Measurements from ENCODE around the gene MAX.
A peak's percentile ranks its signal among the peaks of the same experiment; 100 is the strongest.
"Not testable (repeated sequence)": the region's sequence is repeated elsewhere in the genome, so short reads cannot be mapped to it uniquely, and the experiment has no call there.

MAX gene

GRCh38 chr14:65103150-65103760, 938 bp upstream of the MAX start:
- DNase-seq = peak; percentile 59

- no peak for DNase-seq
Observed at GRCh38 chr14:65101631-65102440, 481 bp downstream of the MAX start.

- no peak for DNase-seq
Observed at GRCh38 chr14:65100922-65101541, 1.3 kb downstream of the MAX start.

- DNase-seq = no peak
Observed at GRCh38 chr14:65098586-65098985, 3.7 kb downstream of the MAX start.

DNA sequence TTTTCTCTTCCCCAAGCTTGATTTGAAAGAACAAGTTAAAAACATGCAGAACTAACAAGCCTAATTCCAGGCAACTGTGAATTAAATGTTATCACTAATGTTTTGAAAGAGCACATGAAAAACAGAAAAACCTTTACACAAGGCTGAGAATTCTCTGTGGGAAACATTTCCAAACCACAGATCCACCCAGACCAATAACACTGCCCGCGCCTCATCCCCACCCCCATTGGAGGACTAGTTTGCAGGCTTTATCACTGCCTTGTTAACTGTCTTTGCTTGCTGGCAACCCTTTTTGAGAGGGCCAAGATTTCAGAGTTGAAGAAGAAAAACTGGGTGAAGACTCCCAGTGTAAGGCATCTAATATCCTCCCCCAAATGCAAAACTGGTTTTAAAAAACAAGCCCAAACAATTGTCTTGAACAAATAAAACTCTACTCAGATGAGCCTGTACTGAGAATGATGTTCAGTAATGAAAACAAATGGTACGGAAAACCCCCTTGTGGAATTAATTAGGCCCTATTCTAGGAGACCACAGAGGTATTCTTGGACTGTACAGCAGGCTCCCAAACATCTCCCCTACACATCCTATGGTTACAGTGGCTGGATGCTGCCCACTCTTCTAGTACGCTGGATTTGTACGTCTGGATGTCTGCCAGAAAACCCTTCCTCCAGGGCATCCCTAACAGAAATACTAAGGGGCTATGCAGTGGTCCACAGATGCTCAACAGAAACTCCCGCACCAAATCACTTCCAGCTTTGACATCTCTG, 5.8 kb downstream of the MAX start:
- no peak for DNase-seq

DNA sequence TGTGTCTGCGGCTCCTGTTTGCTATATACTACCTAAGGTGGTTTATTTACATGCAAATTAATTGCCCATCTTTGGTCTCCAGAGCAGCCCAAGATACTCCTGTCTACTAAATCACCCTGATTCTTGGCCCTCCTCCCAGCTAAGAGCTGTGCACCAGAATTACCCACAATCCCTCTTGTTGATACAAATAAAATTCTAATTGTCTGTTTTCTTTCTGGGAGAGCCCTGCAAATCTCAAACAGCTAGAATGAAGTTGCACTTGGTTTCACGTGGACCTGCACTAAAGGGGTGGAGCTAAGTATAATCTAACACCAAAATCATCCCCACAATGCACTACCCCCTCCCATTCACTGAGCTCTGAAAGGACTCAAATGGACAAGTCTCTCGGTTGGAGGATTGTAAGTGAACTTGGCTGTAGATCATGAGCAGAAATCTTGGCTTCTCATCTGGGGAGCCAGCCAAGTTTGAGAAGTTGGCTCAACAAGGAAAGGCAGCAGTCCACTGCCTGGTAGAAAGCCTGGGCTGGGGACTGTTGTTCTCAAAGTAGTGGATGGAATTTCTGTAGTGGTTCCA, 6.6 kb downstream of the MAX start:
- no peak for DNase-seq

GRCh38 chr14:65092349-65092748, 10.0 kb downstream of the MAX start:
- no peak for DNase-seq

DNA sequence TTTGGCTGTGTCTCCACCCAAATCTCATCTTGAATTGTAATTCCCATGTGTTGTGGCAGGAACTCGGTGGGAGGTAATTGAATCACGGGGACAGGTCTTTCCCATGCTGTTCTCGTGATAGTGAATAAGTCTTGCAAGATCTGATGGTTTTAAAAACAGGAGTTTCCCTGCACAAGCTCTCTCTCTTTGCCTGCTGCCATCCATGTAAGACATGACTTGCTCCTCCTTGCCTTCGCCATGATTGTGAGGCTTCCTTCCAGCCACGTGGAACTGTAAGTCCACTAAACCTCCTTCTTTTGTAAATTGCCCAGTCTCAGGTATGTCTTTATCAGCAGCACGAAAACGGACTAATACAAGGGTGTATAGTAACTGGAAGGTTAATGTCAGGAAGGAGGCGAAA, 14.5 kb downstream of the MAX start:
- DNase-seq = not testable (repeated sequence)

DNA sequence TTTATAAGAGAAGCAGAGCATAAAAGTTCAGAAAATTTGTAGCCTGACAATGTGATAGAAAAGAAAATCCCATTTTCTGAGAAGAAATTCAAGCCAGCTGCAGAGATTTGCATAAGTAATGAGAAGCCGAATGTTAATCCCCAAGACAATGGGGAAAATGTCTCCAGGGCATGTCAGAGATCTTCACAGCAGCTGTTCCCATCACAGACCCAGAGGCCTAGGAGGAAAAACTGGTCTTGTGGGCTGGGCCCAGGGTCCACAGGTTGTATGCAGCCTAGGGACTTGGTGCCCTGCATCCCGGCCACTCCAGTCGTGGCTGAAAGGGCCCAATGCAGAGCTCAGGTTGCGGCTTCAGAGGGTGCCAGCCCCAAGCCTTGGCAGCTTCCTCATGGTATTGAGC, 15.6 kb downstream of the MAX start:
- not testable (repeated sequence) for DNase-seq

DNA sequence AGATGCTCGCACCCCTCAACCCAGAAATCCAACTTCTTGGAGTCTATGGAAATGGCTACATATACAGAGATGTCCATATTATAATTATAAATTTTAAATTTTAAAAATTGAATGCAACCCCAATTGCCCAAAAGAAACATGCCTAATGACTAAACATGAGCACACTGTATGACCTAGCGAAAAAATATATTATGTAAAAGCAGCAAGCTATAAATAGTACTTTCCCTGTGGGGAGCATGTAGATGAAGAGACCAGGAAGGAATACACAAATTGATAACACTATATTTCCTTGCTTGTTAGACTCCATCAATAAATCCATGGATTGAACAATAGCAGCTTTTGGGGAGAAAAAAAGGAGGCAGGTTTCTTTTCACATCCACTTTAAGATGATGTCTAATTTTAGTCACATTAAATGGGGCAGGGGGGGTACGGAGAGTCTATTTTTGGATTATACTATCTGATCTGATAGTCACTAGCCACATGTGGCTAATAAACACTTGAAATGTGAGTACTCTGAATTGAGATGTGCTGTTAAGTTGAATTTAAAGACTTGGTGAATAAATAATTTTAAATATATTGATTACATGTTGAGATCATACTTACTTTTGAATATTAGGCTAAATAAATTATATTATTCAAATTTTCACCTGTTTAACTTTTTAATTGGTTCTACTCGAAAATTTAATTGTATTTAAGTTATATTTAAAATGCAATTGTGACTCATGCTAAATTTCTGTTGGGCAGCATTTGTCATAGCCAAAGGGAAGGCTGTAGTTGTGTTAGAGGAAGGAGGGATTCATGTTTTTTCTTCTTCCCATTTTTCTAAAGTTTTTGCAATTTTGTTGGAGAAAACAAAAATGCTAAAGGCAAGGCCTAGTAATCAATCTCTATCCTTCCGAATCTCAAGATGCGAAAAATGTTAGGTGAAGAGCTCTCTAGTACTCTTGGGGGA, 17.5 kb downstream of the MAX start:
- DNase-seq = no peak

- DNase-seq = no peak
Observed at GRCh38 chr14:65082930-65083329, 19.4 kb downstream of the MAX start.

- no peak for DNase-seq
Observed at GRCh38 chr14:65080960-65081747, 21.2 kb downstream of the MAX start.

DNA sequence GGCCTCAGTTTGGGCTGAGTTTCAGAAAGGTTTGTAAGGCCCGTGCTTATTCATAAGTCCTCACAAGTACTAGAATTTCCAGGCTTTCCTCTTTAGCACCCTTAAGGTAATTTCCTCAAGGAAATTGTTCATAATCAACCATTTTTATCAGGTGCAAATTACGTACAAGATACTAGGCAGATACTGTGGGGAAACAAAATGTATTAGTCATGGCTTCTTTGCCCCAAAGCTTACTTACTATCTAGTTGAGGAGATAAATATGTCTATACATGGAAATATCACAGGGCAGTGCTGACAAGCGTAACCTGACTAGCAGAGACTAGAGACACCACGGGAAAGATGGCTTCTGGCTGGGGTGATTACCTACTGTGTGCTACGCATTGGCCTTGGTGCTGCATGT, 22.5 kb downstream of the MAX start:
- DNase-seq = no peak

DNA sequence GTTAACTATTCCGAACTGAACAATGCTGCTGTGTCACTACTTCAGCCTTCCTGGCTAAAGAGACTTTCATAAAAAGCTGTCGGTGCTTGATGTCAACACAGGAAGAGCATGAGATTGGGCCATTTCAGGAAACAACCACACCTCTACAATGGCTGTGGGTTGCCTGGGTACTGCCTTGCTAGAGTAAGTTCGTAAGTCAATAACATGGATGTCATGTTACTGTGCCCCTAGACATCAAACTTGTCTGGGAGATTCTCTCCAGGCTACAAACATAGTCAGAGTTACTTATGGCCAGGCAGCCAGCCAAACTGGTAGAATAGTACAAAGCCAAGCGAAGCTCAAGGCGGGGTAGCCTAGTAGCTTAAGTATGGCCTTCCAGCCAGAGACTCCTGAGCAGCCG, 23.1 kb downstream of the MAX start:
- DNase-seq = no peak

GRCh38 chr14:65077318-65077717, 25.0 kb downstream of the MAX start:
- DNase-seq = no peak

DNA sequence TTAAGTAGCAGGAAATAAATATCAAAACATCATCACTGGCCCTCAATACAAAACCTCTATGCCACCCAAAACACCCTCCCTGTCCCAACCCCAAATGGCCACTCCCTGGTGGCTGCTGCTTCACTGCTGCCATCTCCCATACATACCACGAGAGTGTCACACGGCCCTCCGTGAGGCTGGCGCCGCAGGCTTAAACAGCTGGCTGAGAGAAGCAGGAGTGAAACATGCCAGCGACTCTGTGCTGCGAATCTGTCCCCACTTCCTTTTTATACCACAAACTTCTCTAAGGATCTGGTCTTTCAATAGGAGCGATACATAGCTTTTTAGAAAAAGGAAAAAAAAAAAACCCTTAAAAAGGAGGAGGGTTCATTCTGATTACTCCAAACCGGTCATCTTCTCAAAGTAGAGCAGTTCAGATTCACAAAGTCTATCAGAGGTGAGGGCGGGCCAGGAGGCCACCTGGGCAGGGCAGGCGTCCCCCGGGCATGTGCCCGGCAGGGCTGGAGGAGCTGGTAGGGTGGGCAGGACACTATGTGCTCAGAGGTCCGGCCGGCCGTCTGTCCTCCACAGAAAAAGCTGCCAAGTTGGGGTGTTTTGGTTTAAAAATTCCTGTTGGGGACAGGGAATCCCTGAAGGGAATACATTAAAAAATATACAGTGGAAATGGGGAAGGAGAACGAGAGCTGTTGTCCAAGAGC, 26.5 kb downstream of the MAX start:
- no peak for DNase-seq

DNA sequence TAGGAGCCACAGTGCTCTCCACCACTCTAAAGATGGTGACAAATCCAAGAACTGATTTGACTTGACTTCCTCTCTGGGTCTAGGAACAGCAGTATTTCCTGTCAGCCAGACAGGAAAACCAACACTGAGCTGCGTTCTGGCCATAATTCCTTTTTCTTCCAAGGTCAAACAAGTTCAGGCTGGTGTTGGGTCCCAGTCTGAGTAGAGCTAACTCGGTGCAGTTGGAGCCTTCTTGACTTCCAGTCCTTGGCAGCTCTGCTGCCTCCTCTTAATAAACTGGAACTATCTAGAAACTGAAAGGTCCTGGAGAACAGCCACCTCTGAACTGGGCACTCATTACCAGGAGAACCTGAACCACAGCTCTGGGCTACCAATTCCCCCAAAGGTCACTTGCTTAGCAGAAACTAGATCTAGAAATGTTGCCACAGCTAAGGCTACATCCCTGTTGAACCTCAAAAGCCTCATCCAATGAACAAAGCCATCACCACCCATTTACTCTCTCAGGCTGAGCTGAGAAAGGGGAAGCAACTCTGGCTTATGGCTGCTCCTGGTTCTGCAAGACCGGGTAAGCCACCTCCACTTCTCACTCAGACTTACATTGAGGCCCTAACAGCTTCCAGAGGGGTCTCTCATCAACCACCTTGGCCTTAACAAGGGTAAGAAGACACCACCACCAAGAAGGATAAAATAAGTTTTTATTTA, 27.7 kb downstream of the MAX start:
- no peak for DNase-seq

DNA sequence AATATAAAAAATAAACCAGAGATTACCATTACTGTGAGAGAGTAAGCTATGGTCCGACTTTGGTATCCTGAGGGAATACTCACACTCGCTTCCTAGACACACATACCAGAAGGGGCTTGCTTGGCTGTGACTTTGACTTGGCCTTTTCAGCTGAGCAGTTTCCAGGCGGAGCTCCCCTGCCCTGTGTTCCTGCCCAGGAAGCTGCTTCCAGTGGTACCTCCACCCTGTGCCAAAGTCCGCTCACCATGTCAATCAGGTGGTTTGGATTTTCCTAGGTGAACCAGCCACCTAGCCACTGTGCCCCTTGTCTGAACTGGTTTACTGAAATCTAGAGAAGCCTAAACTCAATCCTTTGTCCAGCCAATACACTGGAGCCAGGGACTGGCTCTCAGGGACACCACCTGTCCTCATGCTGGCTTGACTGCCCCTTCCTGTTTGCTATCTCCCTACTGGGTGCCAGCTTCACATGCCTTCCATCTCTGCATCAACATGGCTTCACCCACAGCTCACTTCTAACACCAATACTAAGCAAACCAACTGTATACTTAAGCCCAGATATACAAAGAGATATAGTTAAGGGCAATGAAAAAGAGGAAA, 28.6 kb downstream of the MAX start:
- no peak for DNase-seq

DNA sequence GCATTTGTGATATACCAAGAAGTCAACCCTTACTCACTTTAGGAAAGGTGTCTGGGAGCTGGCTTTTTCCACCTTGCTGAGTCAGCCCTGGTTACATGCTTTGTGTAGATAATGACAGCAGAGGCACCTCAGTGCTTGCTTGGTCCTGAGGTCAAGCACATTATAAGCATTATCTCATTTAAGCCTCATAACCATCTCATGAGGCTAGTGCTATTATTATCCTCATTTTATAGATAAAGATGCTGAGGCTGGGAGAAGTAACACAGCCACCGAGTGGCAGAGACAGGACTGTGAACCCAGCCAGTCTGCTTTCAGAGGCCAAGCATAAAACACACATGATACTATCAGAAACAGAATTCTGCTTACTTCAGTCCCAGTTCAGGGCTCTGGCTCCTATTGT, 29.4 kb downstream of the MAX start:
- no peak for DNase-seq

Measured in NCI-H1694 (cell line).